Activated CD8-positive, alpha-beta memory T cell treated with anti-CD3 and anti-CD28 coated beads for 48 hours (primary cell): ENCODE measurements around the gene NPIPB6.
"Not testable (repeated sequence)": the region's sequence is repeated elsewhere in the genome, so short reads cannot be mapped to it uniquely, and the experiment has no call there.

Source experiments
- DNase-seq, 3 experiments: peaks; one replicate each; pipeline ENCODE4 v3.0.0-alpha.2; 2020; ENCODE audit warnings: low read depth in 2 of 3, low spot score in 2 of 3

The NPIPB6 gene

DNA sequence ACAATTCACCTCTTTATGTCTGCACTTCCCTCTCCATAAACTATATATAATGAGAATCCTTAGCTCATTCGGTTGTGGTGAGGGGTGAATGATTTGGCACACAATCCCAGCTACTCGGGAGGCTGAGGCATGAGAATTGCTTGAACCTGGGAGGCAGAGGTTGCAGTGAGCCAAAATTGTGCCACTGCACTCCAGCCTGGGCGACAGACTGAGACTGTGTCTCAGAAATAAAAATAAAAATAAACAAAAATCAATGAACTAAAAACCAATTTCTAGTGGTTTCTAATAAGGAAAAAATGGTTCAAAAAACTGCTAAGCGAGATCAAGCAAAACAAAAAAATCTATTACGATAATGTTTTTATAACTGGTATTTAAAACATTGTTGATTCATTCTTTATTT, at the start of gene NPIPB6:
NPIPB6 (minus strand) TSS at position 101 of the 400 bp plus-strand sequence. CDS start 686 bp downstream, outside the sequence.
- not testable (repeated sequence) for DNase-seq

DNA sequence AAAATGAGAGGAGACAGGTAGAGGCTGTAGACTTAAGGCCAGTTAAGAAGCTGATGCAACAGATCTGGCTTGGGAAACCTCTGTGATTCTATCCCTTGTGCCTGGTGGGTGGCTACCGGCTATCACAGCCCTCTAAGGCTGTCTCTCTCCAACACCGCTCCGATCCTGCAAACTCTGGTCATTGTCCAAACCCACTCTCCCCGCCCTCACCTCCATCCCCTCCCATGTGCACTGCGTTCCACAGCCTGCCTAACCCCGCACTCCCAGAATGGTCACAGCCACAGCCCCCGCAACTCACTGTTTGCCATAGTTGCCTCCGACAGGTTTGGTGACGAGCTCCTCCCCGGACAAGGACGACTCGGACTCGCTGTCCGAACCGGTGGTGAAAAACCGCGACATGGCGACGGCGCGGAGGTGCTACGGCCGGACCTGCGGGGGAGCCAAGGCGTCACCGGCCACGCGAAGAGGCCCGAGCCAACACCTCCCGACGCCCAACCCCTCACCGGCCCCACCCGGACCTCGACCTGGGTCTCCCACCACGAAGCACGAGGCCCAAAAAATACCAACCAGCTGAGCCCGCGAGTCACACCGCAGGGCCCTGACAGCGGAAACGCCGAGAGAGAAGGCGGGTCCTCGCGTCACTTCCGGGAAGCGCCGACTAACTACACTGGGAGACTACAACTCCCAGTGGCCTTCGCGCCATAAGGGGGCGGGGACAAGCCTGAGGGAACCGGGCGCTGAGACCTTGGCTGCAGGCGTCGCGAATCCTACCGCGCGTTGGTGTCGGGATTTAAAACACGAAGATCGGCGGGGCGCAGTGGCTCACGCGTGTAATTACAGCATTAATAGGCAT, 40.1 kb upstream of the NPIPB6 start, which contains the start of gene EIF3CL:
EIF3CL (minus strand) TSS at position 622 of the 853 bp plus-strand sequence; CDS start at position 399, 223 bp downstream.
- not testable (repeated sequence) for DNase-seq

DNA sequence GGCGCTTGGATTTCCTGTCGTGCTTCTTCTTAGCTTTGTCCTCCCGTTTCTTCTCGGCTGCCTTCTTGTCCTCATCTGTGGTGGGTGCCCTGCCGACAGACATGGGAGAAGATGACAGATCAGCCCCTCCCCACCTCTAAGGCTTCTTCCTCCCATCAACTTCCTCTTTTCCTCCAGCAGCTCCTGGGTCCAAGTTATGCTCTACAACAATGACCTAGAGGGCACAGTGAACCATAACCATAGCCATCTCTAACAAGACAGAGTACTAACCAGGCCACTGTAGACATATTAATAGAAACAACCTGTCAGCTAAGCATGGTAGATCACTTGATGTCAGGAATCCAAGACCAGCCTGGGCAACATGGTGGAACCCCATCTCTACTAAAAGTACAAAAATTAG, 28.7 kb upstream of the NPIPB6 start:
- not testable (repeated sequence) for DNase-seq

DNA sequence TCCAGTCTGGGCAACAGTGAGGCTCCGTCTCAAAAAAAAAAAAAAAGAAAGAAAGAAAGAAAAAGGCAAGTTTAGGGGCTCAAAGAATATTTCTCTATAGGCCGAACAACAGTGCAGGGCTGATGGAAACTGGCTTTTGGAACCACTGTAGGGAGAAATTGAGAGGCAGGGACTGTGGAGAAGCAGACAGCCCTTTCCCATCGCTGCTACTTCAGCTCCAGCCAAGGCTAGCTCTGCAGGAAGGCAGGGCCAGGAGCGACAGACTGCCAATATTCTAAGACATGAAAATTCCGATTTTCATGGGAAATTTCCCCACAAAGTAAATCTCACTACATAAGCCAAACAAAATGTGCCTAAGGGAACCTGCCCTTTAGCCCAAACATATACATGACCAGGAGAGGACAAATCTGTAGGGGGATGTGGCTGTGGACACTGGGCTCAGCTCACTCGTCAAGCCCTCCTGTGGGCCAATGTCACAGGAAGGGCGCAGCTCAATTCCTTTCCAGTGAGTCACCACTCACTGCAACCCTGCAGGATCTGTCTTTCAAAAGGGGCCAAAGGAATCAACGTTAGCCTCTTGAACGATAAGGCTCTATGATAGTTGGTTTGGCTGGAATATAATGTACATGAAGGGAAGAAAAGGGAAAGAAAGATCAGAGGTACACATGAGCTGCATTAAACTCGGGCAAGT, 19.0 kb upstream of the NPIPB6 start:
- DNase-seq, result not testable (repeated sequence)

DNA sequence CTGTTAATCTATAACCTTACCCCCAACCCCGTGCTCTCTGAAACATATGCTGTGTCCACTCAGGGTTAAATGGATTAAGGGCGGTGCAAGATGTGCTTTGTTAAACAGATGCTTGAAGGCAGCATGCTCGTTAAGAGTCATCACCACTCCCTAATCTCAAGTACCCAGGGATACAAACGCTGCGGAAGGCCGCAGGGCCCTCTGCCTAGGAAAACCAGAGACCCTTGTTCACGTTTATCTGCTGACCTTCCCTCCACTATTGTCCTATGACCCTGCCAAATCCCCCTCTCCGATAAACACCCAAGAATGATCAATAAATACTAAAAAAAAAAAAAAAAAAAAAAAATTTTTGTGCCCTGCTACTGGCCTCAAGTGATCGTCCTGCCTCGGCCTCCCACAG, 14.5 kb upstream of the NPIPB6 start:
- not testable (repeated sequence) for DNase-seq

DNA sequence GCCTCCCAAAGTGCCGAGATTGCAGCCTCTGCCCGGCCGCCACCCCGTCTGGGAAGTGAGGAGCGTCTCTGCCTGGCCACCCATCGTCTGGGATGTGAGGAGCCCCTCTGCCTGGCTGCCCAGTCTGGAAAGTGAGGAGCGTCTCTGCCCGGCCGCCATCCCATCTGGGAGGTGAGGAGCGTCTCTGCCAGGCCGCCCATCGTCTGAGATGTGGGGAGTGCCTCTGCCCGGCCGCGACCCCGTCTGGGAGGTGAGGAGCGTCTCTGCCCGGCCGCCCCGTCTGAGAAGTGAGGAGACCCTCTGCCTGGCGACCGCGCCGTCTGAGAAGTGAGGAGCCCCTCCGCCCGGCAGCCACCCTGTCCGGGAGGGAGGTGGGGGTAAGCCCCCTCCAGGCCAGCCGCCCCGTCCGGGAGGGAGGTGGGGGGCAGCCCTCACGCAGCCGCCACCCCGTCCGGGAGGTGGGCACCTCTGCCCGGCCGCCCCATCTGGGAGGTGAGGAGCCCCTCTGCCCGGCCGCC, 13.9 kb upstream of the NPIPB6 start:
- not testable (repeated sequence) for DNase-seq

DNA sequence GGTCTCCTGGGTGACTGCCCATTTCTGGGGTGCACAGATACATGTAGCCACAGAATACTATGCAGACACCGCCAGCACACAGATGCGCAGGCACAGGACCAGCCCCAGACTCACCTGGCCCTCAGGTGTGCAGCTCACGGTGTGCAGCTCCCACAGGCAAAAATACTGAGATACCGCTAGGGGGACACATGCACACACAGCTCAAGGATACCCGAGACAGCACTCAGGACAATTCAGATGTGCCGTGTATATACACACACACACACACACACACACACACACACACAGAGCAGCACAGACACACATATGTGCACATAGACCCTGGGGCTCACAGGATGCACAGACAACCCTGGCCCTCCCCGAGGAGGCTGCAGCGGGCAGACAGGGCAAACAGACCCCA, 11.8 kb upstream of the NPIPB6 start:
- not testable (repeated sequence) for DNase-seq

- DNase-seq, result not testable (repeated sequence)
These were observed 11.0 kb upstream of the NPIPB6 start for GRCh38 chr16:28374281-28374680.

- not testable (repeated sequence) for DNase-seq
These were observed 4.6 kb upstream of the NPIPB6 start for GRCh38 chr16:28367926-28368325.

DNA sequence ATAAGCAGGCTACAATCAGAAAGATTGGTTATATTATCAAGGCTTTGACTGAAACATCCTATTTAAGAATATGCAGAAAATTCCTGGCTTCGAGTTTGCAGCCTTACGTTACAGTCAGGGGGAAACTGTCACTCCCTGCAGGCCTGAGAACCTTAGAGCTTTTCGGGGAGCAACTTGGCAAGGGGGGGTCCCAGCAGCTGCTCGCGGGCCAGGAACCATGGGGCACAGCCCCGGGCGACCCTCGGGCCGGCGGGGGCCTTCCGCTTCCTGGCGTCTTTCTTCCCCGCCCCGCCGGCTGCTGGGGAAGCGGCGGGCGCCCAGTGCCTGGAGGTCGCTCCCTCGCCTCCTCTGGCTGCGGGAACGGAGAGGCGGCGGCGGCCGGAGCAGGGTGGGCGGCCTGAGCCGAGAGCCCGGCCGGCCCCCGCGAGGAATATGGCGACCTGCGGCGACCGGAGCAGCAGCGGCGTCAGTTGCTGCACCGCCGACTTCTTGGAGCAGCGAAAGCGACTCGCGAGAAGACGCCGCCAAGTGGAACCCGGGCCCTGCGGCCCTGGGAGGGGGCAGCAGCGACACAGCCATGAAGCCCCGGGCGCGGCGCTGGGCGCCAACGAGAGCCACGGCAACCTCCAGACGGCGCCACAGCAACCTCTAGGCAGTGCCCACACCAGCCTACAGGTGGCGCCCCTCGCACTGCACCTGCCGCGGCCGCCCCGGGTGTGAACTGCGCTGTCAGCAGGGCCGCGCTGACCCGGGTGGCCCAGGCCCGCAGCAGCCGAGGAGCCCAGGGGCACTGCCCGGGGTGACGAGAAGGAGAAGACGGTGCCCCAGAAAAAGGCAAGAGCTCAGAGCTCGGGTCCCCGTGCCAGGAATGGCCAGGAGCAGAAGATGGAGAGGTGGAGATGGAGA, 1.2 kb upstream of the NPIPB6 start:
- peak in 1 of 3 experiments; percentile 6 for DNase-seq

GRCh38 chr16:28362600-28362999, 708 bp downstream of the NPIPB6 start:
- DNase-seq, result not testable (repeated sequence)

DNA sequence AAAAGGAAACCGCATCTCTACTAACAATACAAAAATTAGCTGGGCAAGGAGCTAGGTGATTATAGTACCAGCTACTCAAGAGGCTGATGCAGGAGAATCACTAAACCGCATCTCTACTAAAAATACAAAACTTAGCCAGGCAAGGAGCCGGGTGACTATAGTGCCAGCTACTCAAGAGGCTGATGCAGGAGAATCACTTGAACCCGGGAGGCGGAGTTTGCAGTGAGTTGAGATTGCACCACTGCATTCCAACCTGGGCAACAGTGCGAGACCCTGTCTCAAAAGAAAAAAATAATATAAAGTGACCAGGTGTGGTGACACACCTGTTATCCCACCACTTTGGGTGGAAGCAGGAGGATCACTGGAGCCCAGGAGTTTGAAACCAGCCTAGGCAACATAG, 25.1 kb downstream of the NPIPB6 start:
- not testable (repeated sequence) for DNase-seq

DNA sequence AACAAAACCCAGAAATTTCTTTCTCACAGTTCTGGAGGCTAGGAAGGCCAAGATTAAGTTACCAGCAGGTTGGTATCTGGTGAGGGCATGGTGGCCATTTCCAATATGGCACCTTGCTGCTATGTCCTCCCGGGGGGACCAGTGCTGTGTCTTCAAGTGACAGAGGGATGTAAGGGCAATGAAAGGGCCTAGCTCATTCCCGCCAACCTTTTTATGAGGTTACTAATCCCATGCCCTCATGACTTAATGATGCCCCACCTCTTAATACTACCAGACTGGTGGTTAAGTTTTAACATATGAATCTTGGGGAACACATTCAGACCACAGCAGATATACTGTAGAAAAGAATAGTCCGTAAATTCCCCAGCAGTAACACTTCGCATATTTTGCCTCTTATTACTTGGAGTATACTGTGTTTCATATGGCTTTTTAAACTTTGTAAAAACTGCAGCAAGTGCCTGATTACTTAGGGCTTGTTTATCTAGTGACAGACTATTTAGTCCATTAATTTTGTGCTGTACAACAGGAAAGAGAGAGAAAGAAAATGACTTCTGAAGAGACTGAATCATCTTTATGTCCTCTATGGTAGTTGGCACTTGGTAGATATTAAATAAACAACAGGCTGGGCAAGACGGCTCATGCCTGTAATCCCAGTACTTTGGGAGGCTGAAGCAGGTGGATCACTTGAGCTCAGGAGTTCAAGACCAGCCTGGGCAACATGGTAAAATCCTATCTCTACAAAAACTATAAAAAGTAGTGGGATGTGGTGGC, 26.2 kb downstream of the NPIPB6 start:
- DNase-seq, result not testable (repeated sequence)

DNA sequence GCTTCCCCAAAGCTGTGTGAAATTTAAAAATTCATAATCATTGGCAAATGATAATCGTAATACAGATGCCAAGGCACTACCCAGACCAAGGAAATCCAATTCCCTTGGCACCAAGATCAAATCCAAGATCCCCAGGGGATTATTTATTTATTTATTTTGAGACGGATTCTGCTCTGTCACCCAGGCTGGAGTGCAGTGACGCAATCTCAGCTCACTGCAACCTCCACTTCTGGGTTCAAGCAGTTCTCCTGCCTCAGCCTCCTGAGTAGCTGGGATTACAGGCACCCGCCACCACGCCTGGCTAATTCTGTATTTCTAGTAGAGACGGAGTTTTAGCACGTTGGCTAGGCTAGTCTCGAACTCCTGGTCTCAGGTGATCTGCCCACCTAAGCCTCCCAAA, 27.6 kb downstream of the NPIPB6 start:
- not testable (repeated sequence) for DNase-seq

DNA sequence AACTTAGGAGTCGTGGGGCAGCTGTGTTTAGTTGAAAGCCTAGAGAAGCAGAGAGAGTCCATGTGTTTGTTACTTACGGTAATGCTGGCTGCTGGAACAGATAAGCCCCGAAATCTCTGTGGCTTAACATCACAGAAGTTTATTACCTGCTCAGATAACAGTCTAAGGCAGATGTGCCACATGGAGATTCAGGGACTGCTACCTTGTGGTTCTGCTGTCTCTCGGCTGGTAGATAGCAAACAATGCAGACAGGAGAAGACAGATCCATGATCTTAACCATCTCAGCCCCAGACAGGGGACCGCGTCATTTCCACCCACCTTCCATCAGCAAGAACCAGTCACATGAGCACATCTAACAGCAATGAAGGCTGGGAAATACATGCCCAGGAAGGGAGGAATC, 30.7 kb downstream of the NPIPB6 start:
- DNase-seq, result not testable (repeated sequence)

DNA sequence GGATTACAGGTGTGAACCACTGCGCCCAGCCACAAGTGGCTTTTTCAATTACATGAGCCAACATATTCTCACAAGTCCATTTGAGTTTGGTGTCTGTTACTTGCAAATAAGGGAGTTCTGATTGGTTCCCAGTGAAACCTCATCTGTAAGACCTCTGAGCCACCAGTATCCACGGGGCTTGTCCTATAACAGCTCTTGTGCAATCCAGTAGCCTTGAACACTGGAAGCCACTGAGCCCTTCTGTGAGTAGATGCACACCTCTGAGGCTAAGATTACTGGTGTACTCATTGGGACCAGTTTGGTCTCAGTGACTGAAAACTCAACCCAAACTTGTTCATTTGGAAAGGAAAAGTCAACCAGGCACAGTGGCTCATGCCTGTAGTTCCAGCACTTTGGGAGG, 32.3 kb downstream of the NPIPB6 start:
- DNase-seq, result not testable (repeated sequence)

DNA sequence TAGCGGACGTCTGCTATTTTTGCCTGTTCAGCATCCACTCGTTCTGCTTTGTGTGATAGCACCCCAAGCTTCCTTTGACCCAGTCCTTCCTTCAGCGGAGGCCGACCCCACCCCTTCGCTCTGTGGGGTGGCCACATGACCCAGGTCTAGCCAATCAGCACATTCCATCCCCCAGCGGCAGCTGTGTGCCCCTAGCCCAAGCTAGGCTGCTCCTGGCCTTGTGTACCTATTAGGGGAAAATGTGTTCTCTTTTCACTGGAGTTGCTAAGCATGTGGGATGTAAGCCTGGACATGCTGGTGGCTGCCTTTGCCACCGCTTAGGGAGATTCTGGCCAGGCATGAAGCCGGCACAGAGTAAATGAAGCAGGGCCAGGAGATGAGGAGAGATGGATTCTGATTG, 33.1 kb downstream of the NPIPB6 start:
- DNase-seq, result not testable (repeated sequence)

GRCh38 chr16:28326881-28327610, 36.3 kb downstream of the NPIPB6 start:
- DNase-seq, result peak in 2 of 3 experiments; percentile 41 to 50

DNA sequence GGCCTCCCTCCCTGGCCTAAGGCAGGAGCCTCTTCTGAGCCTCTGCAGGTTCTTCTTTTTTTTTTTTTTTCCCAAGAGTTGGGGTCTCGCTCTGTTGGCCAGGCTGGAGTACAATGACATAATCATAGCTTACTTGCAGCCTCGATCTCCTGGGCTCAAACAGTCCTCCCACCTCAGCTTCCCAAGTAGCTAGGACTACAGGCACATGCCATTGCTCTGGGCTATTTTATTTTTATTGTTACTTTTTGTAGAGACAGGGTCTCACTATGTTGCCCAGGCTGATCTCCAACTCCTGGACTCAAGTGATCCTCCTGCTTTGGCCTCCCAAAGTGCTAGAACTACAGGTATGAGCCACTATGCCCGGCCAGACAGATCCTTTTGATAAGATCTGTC, 38.4 kb downstream of the NPIPB6 start:
- DNase-seq, result no peak
